Myometrial cell (primary cell): ENCODE results near the gene ALS2. TPM values are rescaled to one million over a fixed set of nuclear protein-coding genes. Genes with fewer than 3 reads are reported as not detected.

ENCODE experiments used
- total RNA-seq: library from RNA; depleted of rRNA; stranded (reverse); fragments of >200 nt; gene quantifications from 2 replicates; pipeline ENCODE4 v1.2.3, GENCODE V29; 2015

ALS2 gene
- 19.8 and 22.5 TPM in 2 replicates for total RNA-seq

DNA sequence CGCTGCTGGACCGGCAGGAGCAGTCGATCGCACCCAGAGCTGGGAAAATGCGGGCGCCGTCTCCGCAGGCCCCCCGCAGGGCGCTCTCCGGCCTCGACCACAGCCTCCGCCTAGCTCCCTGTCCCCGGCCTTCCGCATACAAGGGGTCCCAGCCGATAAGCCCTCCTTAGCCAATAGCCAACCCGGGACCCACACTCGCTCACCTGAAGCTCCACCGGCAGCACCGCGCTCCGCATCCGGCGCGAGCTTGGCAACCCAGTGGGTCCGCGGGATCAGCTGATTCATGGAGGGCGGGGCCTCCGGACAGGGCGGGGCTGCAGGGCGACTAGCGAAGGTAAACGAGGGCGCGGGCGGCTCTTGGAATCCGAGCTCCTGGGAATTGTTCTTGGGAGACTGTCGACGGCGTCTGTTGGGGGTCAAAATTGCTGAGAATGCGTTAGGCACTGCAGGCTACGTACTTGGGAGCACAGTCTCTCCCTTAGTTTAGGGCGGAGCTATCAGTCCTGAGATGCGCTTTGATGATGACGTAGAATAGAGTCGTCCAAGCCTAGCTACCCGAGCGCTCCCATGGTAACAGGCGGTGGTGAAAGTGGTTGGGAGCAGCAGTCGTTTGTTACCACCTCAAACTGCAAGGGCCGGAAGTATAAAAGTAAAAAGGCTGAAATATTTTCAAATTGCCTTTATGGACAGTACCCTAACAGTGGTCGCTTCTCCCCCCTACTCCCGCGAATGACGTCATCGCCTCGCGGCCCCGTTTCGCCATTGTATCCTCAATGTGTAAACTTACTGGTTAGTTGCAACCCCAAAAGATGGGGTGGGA lies at the start of gene ALS2:
TSS of gene ALS2 (minus strand) at position 260 of the 820 bp plus-strand sequence. CDS start 12,048 bp downstream, outside the sequence.

DNA sequence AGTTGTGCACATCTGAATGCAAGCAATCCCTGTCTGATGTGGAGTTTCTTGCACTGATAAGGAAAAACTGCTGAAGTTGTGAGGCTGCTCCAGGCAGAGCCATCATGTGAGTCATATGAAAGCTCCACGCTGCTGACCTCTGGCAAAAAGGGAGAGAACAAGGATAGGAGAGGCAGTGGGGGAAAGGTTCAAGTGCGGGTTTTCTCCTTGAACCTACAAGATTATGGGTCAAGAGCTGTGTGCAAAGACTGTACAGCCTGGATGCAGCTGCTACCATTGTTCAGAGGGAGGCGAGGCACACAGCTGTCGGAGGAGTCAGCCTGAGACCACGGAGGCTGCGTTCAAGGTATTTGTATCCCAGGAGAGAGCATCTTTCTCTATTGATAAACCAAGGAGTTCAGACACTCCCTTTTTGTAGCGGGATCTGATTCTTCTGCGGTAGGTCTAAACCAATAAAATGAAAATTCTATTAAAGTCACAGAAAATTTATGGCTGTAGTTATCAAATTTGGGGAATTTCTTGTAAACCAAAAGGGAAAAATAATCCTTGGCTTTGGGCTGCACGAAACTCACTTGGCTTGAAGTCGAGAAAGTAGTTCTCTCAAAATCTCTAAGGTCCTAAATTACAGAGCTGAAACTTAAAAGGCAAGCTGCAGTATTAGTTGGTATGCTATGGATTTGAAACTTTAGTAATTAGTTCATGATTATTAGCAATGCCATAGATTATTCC lies 25.9 kb upstream of the ALS2 start, which contains the start of gene CDK15:
TSS of gene CDK15 (plus strand) at position 96 of the 729 bp plus-strand sequence. CDS start at position 224, 128 bp downstream.

DNA sequence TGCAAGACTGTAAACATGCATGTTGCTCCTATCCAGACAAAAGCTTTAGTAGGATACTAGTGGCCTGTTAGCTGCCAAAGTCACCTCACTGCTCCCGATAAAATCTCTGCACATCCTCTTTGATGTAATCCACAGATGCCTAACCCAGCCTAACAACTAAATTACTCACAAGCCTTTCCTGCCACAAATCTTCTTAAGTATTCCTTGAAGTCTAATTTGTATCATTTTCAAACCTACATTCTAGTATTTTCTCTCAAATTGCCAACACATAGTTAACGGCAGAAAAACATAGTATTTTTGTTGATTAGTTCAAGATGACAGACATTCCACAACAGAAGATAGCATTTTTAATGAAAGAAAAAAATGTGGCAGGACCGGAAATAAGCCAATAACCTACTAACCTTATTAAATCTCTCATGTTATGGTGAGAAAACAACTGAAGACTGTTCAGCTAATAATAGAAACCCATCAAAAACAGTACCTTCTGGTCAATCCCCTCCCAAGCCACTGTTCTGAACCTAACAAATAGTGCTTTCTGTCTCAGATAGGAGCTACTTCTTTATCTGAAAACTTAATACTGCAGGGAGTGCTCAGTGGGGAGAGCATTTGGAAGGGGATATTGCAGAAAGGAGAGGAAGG lies 82.0 kb downstream of the ALS2 start, which contains the start of gene MPP4:
TSS of gene MPP4 (minus strand) at position 57 of the 639 bp plus-strand sequence. CDS start 4,690 bp downstream, outside the sequence.

Other genes with a start within 250 kb of the ALS2 start
- 27.1 and 29.1 TPM in 2 replicates for gene TMEM237, start 137.4 kb downstream of the ALS2 start, total RNA-seq
- gene MPP4, start 82.3 kb downstream of the ALS2 start, total RNA-seq, result 3.4 and 3.5 TPM in 2 replicates
- 2.9 and 6.2 TPM in 2 replicates for gene CDK15, start 25.6 kb upstream of the ALS2 start, total RNA-seq